HG03432 (cell line): ENCODE results near the gene FAM171A1.
"Not testable (repeated sequence)": the region's sequence is repeated elsewhere in the genome, so short reads cannot be mapped to it uniquely, and the experiment has no call there.

Source experiments
- ATAC-seq: cut with Tn5 transposase; IDR thresholded peaks from one replicate; pipeline ENCODE4 v1.9.1; 2021; ENCODE audit warnings: mild to moderate bottlenecking, moderate library complexity; ENCODE audit not compliant: unreplicated experiment

FAM171A1 gene

GRCh38 chr10:15345450-15345849 is 25.6 kb downstream of the FAM171A1 start:
- no peak for ATAC-seq

- ATAC-seq, result no peak
These were observed 26.2 kb downstream of the FAM171A1 start for GRCh38 chr10:15344876-15345285.

- no peak for ATAC-seq
These were observed 26.7 kb downstream of the FAM171A1 start for GRCh38 chr10:15344256-15344875.

GRCh38 chr10:15342970-15343369 is 28.1 kb downstream of the FAM171A1 start:
- ATAC-seq, result no peak

- ATAC-seq, result no peak
These were observed 29.5 kb downstream of the FAM171A1 start for GRCh38 chr10:15341502-15342128.

- no peak for ATAC-seq
These were observed 31.2 kb downstream of the FAM171A1 start for GRCh38 chr10:15339892-15340291.

- not testable (repeated sequence) for ATAC-seq
These were observed 33.6 kb downstream of the FAM171A1 start for GRCh38 chr10:15337441-15337923.

GRCh38 chr10:15336211-15336610 is 34.9 kb downstream of the FAM171A1 start:
- no peak for ATAC-seq

- no peak for ATAC-seq
These were observed 35.6 kb downstream of the FAM171A1 start for GRCh38 chr10:15335508-15335907.

- ATAC-seq, result no peak
These were observed 36.3 kb downstream of the FAM171A1 start for GRCh38 chr10:15334650-15335323.

- ATAC-seq, result no peak
These were observed 37.0 kb downstream of the FAM171A1 start for GRCh38 chr10:15333909-15334649.

- not testable (repeated sequence) for ATAC-seq
These were observed 37.9 kb downstream of the FAM171A1 start for GRCh38 chr10:15333181-15333580.

- ATAC-seq, result no peak
These were observed 39.6 kb downstream of the FAM171A1 start for GRCh38 chr10:15331461-15331860.

- ATAC-seq, result no peak
These were observed 41.7 kb downstream of the FAM171A1 start for GRCh38 chr10:15329437-15329836.

GRCh38 chr10:15325944-15326284 is 45.2 kb downstream of the FAM171A1 start:
- no peak for ATAC-seq

- no peak for ATAC-seq
These were observed 45.7 kb downstream of the FAM171A1 start for GRCh38 chr10:15325243-15325943.

GRCh38 chr10:15324611-15325010 is 46.5 kb downstream of the FAM171A1 start:
- ATAC-seq, result no peak

- ATAC-seq, result no peak
These were observed 47.0 kb downstream of the FAM171A1 start for GRCh38 chr10:15324113-15324512.

- ATAC-seq, result no peak
These were observed 48.7 kb downstream of the FAM171A1 start for GRCh38 chr10:15322356-15322755.

- ATAC-seq, result no peak
These were observed 49.4 kb downstream of the FAM171A1 start for GRCh38 chr10:15321431-15322341.
